NCI-H1436 (cell line): ENCODE results near the gene KMT2E.
A peak's percentile ranks its signal among the peaks of the same experiment; 100 is the strongest.

ENCODE experiments used
- DNase-seq: peaks from one replicate; lab custom pipeline; 2025; lab: John Stamatoyannopoulos, UW

The KMT2E gene

DNA sequence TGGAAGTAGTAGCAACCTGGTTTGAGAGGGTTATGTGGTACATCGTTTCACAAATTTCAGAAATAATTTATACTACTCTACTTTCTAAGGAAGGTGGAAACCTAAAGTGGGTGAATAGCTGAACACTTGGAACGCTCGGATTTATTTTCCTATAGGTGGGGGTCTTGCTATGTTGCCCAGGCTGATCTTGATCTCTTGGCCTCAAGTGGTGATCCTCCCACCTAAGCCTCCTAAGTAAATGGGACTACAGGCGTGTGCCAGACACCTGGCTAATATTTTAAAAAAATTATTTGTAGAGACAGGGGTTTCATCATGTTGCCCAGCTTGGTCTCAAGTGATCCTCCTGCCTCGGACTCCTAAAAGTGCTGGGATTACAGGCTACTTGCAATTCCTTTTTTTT is 6.7 kb upstream of the KMT2E start:
- no peak for DNase-seq

DNA sequence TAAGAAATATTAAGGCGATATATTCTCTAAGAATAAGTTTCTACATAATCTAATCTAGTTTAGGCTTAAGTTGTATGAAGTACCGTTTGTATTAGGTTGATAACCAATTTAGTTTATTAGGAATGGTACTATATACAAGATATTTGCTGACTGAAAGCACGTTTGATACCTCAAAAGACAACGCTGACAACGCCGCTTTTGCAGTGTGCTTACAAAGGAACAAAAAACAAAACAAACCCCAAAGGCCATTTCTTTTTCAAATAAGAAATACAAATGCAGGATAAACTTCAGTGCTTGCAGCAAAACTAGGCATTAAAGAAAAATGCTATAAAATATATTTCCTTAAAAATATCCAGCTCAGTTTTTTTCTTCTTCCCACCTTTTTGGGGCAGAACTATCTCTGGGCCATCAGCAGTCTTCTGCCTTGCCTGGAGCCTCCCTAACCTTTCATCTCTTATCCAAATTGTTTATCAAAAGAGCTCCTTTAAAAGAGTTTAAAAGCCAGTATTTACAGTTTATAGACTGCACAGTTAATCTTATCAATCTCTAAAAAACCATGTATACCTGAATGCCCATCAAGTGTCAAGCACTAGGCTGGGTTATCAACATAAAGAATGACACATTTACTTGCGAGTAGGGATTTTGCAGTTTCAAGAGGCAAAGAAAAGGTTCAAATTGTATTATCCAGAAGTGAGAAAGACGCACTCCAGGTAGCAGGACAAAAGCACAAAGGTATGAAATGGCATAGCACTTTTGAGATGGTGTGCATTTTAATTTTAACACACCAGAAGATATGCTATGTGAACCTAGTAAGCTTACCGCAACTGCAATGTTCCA is 4.1 kb upstream of the KMT2E start:
- no peak for DNase-seq

DNA sequence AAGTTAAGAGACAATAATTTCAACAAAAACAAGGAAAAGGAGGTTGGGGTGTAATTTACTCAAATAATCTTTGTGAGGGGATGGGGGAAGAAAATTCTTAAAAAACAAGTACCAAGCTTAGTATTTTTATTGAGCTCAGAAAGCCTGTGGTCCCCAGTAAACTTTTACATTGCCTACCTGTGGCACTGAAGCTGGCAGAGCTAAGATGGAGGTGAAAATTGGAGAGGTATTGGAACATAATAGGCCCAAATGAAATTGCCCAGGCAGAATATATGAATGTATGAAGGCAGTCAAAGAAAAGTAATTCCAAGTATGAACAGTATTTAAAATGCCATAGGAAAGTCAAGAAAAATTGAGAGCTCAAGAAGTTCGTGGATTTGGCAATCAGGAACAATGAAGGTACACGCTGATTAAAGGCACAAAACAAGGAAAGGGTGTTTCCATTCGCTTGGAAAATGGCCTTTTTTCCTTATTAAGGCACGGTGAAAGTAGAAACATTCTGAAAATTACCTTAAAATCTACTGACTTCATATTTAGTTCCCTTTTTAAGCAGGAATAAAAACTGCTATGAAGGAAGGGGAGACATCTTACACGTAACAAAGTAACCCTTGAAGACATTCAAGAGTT is 3.4 kb upstream of the KMT2E start:
- no peak for DNase-seq

DNA sequence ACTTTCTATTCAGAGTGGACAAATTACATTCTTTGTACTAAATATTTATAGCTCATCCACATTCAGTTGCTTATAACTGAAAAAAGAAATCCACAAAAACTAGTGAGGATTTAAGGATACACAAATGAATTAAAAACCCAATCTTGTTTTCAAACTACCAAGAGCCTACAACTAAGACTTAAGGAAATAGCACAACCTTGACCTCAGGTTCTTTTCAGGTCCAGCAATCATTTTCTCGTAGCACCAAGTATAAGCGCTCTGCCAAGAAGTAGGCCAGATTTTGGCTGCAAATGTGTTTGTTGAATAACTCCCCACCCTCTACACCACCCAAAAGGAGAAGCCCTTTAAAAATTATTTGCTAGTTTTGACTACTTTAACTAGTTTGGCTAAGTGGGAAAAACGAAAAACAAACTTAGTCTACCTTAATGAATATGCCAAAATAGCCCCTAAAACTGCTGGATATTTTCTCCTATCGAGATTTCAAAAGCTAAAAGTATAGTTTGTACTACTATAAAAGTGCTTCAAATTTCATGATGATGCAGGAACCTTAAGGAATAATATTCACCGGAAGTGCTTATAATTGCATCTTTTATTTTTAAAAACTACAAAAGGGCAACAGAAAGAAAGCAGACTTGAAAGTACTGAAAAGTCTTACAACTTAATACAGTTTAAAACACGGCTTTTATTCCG is 2.7 kb upstream of the KMT2E start:
- no peak for DNase-seq

DNA sequence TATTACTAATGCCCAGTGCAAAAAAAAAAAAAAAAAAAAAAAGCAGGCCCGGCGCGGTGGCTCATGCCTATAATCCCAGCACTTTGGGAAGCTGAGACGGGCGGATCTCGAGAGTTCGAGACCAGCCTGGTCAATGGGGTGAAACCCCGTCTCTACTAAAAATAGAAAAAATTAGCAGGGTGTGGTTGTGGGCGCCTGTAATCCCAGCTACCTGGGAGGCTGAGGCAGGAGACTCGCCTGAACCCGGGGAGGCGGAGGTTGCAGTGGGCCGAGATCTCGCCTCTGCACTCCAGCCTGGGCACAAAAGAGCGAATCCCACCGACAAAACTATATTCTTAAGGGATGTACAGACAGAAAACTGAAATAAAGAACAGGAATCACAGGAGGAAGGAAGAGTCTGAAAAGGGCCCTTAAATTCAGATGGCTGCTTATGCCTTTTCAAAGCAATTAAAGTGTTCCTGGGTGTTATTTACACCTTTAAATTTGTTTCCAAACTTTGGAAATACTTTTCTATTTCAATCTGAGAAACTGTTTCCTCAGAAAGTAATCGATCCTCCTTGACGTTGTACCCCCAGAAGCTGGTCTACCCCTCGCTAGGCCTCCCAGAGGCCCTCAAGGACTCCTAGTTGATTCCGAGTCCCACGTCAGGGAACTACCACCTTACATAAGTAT is 2.0 kb upstream of the KMT2E start:
- DNase-seq = no peak

DNA sequence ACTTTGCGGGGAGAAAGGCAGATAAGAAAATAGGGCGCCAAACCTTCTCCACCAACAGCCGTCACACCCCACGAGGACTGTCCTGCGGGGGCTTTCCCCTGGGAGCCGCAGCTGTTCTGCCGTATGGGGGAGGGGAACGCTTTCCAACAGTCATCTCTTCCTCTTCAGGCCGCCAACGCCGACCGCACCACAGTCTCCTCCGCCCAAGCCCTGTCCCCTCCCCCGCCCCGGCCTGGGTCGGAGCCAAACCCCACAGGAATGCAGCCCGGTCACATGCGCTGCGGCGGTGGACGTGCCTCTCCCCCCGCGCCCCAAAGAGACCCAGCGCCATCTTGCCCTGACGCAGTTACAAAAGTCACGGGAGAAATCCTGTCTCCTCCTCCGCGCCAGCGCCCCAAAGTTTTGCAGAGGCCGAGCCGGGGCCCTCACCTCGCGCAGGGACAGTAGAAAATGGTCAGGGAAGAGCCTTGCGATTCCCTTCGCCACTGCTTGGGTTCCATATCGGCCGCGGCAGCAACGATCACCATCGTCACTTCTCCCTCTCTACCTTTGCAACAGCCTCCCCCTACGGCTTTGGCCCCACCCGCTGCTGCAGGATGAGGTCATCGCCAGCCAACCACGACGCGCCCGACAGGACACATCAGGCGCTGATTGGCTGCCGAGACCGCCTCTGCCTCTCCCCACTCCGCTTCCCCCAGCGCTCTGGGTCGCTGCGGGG is 1.3 kb upstream of the KMT2E start:
- peak; percentile 95 for DNase-seq

DNA sequence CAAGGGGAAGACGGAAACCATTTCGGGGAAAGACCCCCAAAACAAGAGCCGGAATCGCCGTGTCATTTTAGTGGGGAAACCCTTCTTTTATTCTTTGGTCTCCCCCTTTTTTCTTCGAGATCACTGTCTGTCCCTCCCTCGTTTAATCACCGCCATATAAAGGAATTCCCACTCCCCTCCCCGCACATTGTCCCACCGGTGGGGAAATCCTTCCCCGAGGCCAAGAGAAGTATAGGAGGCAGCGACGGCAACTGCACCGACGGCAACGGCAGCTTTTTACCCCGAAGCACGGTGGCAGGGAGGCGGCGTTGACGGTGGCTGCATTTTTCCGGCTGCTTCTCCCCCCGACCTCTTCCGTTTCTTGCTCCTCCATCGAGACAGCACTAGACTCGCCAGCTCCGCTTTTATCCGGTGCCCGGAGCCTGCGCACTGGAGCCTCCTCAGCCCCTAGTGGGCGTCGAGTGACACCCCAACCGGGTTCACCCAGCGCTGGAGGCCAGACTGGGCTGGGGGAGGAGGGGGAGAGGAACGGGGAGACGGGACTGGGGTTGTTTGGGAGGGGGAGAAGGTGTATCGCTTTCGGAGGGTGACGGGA is 687 bp upstream of the KMT2E start:
- DNase-seq = peak; percentile 90

DNA sequence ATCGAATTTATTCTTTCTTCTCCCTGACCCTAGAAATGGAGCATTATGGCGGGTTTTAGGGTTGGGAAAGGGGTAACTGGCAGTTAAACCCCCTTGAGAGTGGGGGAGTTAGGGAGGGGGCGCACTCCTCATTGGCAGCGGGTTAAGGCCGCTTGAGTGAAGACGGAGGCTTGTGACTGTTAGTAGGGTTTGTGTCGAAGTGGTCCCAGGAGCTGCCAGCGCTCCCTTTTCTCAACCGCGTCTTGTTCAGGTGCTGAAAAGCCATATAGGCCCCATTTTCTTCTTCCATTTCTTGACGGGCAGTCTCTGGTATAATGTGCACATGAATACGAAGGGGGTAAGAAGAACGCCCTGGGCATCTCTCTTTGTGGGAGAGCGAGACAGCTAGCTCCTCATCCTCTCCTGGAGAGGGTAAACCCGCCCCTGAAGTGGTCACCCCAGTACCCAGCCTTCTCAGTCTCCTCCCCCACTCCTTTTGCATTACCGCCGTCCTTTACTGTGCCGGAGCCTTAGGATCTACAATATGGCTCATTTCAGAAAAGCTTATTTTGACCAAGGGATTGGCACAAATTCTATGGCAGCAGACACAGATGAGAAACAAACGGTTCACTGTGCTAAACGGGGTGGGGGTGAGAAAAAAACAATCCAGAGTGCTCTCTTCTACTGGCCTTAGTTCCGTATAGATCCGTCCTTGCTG is 836 bp downstream of the KMT2E start:
- peak; percentile 39 for DNase-seq

DNA sequence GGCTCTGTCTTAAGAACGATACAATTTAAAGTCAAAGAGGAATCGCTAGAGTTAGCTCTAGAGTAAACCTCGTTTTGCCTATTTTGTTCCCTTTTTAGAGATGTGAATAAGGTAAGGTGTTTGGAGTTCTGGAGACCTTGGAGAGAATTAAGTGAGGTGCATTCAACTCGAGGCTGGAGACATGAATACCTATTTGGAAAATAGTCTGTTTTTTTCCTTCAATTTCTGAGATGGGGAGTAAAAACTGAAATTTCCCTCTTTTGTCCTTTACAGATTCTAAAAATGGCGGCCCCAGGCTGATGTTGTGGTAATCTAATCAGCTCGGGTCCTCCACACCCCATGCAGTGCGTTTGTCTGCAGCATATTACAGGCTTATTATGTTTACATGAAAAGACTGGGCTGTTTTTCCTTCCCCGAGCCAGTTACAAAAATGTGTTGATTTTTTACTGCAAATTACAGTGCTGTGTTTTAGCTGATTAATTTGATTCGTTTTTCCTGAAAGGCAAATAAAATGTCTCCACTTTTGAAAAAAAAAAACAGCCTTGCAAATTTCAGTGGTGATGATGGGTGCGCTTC is 1.5 kb downstream of the KMT2E start:
- no peak for DNase-seq

DNA sequence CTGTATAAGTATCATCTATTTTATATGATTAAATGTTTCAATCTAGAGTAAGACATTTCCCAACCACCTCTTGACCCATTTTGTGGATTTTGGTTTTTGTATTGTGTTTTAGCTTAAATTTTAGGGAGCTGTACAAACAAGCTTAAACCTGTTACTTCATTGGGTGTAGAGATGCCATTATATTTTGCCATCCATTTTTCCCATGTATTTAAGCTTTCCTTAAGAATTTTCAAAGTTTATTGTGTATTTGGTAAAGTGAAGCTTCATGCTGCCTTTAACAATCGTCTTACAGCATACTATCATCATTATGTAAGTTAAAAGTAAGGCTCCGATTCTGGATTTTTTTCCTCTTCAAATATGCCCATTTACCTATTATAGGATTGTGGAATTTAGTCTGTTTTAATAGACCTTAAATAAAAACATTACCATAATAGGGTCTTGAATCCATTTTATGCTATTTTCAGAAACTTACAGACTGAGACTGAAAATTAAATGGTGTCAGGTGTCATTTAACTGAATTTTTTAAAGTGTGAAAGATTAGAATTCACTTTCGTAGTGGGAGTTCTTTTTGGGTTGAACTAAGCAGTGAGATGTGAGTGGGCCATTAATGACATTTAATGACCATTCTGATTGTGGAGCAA is 2.2 kb downstream of the KMT2E start:
- no peak for DNase-seq

DNA sequence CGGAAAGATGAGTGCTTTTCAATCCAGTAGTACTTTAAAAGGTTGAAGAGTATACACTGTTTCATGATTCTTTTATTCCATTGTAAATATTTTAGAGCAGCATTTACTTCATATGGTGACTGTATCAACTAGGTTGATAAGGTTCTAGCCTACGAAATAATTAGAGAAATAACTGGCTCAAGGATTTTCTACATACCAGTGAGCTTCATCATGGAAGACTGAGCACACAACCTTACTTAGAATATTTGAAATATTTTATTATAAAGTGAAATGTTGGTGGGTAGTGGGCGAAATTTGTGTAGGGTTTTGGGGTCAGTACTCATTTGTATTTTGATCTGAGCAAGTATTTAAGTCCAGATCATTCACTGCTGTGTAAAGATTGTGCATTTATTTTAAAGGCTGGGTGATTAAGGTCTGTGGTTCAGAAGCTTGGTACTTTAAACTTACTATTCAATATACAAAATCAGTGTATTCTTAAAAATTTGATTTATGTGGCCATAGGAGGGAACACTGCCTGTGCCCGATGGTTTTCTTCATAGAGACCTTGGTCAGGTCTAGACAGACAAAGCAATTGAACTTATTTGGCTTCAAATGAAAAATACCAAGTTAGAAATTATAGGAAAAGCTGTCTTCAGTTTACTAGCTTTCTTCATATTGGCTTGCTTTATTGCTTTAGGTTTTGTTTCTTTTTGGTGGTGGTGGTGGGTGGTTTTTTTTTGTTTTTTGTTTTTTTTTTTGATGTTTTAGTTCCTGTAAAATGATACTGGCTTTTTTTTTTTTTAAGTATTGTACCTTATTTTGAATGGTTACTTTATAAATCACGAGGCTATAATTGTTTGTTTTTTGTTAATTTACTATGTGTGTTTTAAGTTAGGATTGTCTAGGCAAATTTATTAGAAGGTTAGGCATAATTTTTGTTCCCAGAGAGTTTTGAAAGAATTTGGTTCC is 3.0 kb downstream of the KMT2E start:
- DNase-seq = no peak

DNA sequence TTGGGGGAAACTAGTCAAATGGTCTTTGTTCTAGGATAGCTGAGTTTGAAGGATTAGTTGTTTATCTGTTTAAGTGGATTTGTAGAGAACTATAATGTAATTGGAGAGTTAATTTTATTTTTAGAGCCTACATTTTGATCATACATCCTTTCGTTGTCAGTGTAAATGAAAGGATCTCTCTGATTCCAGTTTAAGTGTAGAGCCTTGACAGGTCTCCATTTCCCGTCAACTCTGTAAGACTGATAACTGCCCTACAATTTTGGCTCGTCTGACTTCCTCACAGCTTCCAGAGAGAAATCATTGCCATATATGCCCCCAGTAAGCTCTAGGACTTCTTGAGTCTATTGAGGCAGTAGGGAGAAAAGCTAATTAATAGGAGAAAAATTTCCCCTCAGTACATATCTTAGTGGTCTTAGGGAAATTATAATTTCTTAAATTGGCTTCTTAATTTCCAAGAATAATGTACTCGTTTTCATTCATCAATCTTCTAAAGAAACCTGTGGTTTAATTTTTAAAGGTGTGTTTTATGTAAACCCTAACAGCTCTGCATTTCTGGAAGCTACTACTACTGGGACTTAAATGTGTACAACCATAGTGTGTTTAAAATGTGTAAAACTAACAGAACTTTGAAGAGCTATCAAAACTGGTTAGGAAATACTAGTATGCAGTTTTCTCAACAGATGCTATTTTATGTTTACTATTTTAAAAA is 3.8 kb downstream of the KMT2E start:
- DNase-seq = no peak

DNA sequence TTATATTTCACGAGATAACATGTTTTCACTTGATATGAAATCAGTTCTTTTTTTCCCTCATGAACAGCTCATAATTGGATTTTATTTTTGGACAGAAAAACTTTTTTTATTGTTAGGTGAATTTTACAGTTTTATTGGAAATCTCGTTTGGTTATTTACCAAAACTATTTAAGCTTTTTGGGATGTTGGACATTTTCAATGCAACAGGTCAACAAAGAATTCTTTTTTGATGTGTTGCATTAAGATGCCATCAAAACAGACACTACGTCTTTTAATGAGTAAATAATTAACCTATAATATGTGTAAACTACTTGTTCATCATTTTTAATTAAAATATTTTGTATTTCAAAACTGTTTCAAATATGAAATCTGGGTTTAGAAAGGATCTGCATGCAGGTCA is 5.3 kb downstream of the KMT2E start:
- DNase-seq = no peak

DNA sequence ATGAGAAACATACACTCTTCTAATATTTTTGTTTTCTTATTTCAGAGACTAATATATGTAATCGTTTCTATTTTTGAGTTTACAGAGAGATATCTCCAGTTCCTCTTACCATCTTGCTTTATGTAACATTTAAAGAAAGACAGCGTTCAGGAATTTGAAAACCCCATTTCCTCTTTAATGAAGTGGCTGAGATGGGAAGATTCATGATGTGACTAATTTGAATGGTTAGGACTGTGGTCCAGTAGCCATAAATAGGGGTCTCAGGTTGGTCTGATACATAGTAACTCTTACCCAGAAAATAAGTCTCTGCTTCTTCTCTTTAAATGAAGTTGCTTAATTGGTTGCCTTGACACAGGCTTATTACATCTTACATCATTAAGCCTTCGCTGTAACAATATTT is 6.9 kb downstream of the KMT2E start:
- DNase-seq = no peak

DNA sequence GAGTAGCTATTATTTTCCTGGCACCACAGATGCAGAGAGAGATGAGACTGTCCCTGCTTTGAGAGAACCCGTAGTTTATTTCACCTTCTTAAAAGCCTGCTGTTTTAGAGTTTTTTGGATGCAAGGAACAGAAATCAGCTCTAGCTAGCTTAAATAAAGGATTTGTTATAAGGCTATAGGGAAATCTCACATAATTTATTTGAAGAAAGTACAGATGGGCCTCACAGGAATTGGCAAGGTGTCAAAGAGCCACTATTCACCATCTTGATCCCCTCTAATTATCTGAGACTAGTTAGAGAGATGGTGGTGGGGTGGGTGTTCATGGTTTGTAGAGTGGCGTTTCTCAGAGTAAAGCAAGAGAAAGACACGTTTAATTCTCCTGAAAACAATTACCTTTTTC is 7.3 kb downstream of the KMT2E start:
- no peak for DNase-seq

DNA sequence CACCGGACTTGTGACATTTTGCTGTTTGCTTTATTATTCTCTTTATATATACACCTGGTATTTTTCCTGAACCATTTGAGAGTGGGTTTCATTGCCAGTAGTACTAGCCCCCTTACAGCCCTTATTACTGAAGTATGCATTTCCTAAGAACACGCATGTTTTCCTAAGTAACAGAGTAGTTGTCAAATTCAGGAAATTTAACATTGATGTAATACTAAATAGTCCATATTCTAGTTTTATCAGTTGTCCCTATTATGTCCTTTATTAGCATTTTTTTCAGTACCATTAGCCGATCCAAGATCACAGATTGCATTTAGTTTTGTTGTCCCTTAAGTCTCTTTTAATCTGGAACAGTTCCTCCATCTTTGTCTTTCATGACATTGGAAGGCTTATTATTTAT is 8.0 kb downstream of the KMT2E start:
- DNase-seq = no peak

DNA sequence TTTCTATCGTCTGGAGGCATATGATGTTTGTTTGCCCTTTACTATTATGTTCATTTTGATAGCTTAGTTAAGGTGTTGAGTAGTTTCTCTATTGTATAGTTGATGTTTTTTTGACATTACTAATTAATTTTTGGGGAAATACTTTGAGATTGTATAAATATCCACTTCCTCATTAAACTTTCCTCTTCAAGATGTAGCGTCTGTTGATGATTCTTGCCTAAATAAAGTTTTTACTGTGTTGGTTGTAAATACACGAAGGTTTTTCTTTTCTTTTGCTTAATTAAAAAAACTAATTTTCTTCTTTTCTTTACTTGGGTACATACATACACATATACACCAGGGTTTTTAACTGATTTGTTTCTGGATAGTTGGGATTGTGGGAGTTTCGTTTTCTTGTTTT is 8.5 kb downstream of the KMT2E start:
- DNase-seq = no peak

DNA sequence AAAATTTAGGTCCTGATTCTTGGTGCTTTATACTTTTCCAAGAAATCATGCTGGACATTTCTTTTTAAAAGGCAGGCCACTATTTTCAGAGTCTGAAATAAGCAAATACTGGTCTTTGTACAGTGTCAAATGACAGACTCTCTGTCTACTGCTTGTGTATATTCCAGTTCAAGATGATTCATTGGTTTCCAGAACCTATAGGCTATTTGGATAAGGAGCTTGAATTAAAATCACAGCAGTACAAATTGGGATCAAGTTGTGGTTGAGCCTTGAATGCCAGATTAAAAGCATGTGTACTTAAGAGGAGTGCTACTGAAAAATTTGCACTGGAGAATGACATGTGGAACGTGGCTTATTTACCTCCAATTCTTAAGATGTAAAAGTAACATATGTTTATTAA is 10.7 kb downstream of the KMT2E start:
- no peak for DNase-seq
